Fibroblast of lung (primary cell): ENCODE data around the gene HBA1.
"Not testable (repeated sequence)": the region's sequence is repeated elsewhere in the genome, so short reads cannot be mapped to it uniquely, and the experiment has no call there.

Experiments used
- EZH2 ChIP-seq: IDR thresholded peaks from 2 replicates; pipeline ENCODE4 v1.5.1; 2012; ENCODE audit warnings: low read length, control low read depth, mild to moderate bottlenecking; ENCODE audit errors: missing control alignments
- TF ChIP-seq, protein P1 (sequence below), 2 donors: IDR thresholded peaks in 1 of 2; conservative IDR thresholded peaks in 1 of 2; 1 replicate in 1 of 2; 2 replicates in 1 of 2; pipeline ENCODE4 v1.5.1; 2011 to 2012; ENCODE audit warnings: low read length in 2 of 2, control low read depth in 1 of 2, inconsistent platforms in 1 of 2, low read depth in 1 of 2, mild to moderate bottlenecking in 1 of 2

DNA sequence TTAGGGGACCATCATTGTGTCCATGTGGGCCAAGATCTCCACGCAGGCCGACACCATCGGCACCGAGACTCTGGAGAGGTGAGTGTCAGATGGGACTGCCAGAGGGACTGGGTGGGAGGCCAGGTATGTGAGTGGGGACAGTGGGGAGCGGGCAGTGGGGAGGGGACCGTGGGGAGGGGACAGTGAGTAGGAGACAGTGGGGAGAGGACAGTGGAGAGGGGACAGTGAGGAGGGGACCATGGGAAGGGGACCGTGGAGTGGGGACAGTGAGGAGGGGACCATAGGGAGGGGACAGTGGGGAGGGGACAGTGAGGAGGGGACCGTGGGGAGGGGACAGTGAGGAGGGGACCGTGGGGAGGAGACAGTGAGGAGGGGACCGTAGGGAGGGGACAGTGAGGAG is 13.3 kb upstream of the HBA1 start:
- not testable (repeated sequence) for TF ChIP-seq EZH2
- TF ChIP-seq, protein P1, sequence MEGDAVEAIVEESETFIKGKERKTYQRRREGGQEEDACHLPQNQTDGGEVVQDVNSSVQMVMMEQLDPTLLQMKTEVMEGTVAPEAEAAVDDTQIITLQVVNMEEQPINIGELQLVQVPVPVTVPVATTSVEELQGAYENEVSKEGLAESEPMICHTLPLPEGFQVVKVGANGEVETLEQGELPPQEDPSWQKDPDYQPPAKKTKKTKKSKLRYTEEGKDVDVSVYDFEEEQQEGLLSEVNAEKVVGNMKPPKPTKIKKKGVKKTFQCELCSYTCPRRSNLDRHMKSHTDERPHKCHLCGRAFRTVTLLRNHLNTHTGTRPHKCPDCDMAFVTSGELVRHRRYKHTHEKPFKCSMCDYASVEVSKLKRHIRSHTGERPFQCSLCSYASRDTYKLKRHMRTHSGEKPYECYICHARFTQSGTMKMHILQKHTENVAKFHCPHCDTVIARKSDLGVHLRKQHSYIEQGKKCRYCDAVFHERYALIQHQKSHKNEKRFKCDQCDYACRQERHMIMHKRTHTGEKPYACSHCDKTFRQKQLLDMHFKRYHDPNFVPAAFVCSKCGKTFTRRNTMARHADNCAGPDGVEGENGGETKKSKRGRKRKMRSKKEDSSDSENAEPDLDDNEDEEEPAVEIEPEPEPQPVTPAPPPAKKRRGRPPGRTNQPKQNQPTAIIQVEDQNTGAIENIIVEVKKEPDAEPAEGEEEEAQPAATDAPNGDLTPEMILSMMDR (conservative IDR thresholded peaks at IDR 0.05 in 1 of 2, IDR thresholded peaks at IDR 0.05 in 1 of 2; ENCODE audit: low read depth in 1 of 2, low read length in 2 of 2) = not testable (repeated sequence)
